Gastroesophageal sphincter (tissue), 3 donors: Measurements from ENCODE around the gene CIITA.

ENCODE experiments used
- CTCF ChIP-seq, 4 experiments: fragments of 200-600 bp in 2 of 4; fragments of 450-650 bp in 2 of 4; sonication (generic) in 1 of 4; IDR thresholded peaks; one replicate each; pipeline ENCODE4 v1.5.1; 2017 to 2019; ENCODE audit warnings: antibody characterized with exemption in 4 of 4, mild to moderate bottlenecking in 2 of 4, moderate library complexity in 2 of 4
- POLR2A ChIP-seq, 2 donors: fragments of 450-650 bp; IDR thresholded peaks; one replicate each; pipeline ENCODE4 v1.6.1; 2017; ENCODE audit warnings: antibody characterized with exemption in 2 of 2, mild to moderate bottlenecking in 2 of 2, moderate library complexity in 1 of 2

- TF ChIP-seq CTCF (IDR thresholded peaks at IDR 0.05) (no peak), POLR2A (IDR thresholded peaks at IDR 0.05) (no peak)
Measured at GRCh38 chr16:10919003-10919351, 42.0 kb downstream of the CIITA start.
